Activated T-helper 9 cell treated with anti-CD3 and anti-CD28 coated beads, Interleukin-2, amount 50 U/mL, for 16 hours (primary cell): ENCODE measurements around the gene PCDH1.
"Not testable (repeated sequence)": the region's sequence is repeated elsewhere in the genome, so short reads cannot be mapped to it uniquely, and the experiment has no call there.

Source experiments
- DNase-seq: peaks from one replicate; pipeline ENCODE4 v3.0.0-alpha.2; 2020; ENCODE audit warnings: low read depth

PCDH1 gene

DNA sequence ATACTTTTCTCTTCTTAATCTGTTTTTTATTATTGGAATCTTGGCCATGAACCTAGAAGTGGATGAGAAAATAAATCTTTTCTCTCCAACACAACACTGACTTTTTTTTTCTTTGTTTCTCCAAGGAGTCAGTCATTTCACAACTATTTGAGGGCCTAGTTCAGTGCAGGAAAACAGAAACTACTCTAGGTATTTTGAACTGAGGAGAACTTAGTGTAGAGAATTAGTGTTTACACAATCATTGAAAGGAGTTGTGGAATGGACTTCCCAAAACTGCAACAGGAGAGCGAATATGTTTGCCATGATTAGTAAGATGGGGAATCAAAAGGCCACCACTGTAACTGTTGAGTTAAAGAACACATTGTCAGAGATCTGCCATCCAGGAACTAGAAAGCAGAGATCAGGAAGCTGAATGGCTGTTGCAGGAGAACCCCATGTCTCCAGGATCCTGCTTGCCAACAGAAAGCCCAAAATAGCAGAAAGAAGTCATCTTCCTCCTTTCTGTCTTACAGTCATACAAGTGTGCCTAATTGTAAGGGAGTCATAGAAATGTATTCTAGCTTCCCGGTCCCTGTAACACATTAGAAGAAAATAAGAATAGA, 20.3 kb upstream of the PCDH1 start:
- DNase-seq = no peak

DNA sequence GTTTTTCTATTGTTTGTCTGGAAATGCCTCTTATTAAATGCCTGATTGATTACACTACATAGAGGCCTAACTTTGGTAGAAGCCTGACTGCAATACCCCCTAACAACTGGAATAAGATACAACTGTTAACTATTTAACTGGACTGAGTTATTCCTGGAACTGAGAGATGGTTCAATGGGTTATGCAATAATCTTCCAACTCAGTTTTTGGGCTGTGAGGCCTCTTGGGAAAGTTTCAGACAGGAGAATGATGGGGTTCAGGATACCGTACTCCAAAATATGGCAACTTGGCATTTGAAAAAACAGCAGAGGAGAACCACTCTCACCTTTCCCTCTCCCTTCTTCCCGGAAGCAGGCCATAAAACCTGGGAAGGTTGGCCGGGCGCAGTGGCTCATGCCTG, 19.2 kb upstream of the PCDH1 start:
- no peak for DNase-seq

DNA sequence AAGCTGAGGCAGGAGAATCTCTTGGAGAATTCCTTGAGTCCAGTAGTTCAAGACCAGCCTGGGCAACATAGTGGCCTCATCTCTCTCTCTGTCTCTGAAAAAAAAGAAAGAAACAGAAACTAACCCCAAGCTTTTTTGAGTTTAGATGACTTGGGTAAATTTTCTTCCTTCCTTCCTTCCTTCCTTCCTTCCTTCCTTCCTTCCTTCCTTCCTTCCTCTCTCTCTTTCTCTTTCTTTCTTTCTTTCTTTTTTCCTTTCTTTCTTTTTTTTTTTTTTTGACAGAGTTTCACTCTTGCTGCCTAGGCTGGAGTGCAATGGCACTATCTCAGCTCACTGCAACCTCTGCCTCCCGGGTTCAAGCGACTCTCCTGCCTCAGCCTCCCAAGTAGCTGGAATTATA, 12.2 kb upstream of the PCDH1 start:
- DNase-seq = not testable (repeated sequence)

DNA sequence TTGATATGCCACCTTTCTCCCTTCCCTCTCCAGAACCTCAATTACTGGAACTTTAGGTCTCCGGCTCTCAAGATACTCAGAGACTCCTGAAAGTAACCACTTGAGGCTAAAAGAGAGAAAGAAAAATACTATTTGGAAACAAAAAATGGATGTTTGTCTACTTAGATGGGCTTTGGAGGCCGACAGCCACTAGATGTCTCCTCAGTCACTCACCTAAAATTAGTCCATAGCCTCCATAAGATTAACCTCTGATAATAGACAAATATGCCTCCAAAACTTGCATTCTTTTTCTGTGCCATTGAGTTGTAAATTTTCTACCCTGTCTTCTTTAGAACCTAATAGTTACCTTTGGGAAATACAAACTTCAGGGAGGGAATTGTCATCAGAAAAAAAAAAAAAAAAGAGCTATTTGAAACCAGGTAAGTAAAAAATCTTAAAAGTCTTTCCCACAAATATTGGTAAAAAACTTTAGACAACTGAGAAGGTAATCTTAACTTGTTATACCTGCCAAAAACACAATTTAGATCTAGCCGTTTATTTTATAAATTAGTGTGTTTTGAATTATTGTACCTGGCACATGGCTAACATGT, 11.2 kb upstream of the PCDH1 start:
- no peak for DNase-seq

DNA sequence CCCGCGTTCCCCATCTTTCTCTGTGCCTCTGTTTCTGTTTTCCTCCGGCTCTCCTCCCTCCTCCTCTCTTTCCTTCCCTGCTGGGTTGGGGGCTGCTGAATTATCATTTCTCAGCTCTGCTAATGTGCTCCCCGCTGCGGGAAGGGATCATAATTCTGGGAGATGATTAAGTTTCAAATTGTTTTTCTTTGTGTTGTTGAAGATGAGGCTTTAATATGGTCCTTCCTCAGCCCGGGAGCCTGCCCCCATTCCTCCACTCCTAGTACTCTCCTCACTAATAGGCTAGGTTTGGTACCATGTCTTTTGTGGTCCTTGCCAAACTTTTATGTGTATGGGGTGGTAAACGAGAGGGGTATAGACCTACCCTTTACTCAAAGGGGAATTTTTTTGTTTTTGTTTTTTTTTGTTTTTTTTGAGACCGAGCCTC, 5.7 kb upstream of the PCDH1 start:
- no peak for DNase-seq

DNA sequence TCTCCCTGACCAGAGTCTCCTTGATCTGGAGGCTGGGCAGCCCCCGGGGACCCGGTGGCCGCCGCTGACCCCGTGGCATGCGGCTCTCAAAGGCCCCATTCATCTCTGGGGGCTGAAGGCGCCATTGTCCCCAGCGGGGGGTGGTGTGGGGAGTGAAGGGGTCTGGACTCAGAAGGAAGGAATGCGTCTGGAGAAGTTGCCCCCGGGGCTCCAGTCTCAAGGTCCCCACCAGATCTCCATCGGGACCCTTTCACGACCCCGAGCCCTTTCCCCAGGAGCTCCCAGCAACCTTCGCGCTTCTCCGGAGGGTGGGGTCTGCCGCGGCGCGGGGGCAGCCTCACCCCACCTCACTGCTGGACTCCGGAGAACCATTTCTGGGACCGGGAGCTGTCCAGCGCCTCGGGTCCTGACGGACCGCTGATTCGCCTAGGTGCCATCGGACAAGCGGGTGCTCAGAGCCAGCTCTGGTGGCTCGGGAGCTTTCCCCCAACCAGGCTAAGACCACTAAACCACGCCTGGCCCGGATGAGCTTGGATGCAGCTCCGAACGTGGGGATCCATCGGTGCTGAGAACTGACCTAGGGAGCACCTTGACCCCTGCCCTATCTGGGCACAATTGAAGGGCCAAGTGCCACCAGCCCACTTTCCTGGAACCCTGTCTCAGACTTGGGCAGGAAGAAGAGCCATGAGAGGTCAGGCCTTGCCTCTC, 5.1 kb upstream of the PCDH1 start:
- DNase-seq = no peak

GRCh38 chr5:141882594-141883183, 4.5 kb upstream of the PCDH1 start:
- DNase-seq = no peak

GRCh38 chr5:141881886-141882285, 3.7 kb upstream of the PCDH1 start:
- DNase-seq = no peak

GRCh38 chr5:141880961-141881801, 3.0 kb upstream of the PCDH1 start:
- no peak for DNase-seq

GRCh38 chr5:141879941-141880738, 1.9 kb upstream of the PCDH1 start:
- DNase-seq = no peak

DNA sequence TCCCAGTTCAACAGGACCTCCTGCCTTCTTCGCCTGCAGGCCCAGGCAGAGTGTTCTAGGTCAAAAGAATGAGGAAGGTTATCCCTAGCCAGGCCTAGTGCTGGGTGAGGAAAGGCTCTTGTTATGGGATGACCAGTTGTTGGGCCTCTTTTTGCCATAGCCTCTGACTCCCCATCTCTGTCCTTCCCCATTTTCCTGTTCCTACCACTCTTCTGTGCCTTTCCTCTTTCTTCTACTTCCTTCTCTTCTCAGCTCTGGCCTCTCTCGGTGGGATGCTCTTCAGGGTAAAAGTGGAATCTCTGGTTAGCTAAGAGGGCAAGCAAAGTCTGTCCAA, 1.2 kb upstream of the PCDH1 start:
- no peak for DNase-seq

DNA sequence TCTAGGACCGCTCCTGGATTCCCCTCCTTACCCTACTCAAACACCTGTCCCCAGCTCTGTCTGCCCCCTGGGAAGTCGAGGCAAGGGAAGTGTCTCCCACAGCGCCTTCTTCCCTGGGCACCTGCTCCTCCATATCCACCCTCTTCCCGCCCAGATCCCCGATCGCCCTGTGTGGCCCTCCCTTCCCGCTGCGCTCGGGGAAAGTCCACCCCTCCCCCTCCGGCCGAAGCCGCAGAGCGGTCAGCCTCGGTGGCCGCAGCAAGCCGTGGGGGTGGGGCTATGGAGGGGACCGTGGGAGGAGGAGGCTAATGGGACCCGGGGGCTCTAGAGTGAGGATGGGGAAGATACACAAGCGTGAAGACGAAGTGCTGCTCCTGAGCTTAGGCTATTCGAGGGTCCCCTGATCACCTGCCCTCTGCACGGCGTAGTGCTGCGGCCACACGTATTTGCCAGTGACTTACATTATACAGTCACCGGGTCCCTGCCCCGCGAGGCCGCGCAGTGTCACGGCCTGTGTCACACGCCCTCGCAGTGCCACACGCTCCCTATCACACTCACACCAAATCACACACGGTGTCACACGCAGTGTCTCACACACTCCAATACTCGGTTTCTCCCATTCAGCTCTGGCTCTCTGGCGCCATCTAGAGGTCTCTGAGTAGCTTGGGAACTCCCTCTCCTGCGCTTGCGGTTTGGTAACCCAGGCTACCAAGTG, 658 bp upstream of the PCDH1 start:
- peak; percentile 78 for DNase-seq

- no peak for DNase-seq
Measured at GRCh38 chr5:141877356-141878185, 639 bp downstream of the PCDH1 start.

DNA sequence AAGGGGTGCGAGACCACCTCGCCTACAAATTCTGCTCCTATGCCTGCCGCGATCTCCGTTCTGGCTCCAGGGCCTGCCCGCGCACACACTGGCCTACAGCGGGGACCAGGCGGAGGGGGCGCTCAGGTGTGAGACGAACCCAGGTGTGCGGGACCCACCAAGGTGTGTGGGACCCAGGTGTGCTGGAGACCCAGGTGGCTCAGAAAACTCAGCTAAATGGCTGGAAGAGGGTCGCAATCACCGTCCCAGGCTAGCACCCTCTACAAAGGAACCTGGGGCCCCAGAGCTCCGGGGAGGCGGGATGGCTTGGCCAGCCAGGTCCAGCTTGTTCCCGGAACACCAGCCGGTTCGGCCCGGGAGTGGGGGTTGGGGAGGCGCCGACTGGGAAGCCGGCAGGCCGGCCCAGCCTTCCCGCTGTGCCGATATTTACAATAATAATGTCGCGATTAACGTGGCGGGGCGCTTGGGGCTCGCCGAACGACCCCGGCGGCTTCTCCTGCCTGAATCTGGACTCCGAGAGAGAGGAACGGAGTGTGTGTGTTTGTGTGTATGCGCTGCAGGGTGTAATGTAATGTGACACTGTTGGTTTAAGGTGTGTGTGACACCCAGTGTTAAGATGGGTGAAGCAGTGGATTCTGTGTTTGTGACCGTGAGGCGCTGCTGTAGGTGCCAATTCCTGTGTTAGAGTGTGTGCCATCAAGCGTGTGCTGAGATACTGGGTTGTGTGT, 1.4 kb downstream of the PCDH1 start:
- DNase-seq = no peak

- DNase-seq = no peak
Measured at GRCh38 chr5:141875795-141876627, 2.2 kb downstream of the PCDH1 start.

GRCh38 chr5:141875022-141875740, 3.0 kb downstream of the PCDH1 start:
- no peak for DNase-seq

DNA sequence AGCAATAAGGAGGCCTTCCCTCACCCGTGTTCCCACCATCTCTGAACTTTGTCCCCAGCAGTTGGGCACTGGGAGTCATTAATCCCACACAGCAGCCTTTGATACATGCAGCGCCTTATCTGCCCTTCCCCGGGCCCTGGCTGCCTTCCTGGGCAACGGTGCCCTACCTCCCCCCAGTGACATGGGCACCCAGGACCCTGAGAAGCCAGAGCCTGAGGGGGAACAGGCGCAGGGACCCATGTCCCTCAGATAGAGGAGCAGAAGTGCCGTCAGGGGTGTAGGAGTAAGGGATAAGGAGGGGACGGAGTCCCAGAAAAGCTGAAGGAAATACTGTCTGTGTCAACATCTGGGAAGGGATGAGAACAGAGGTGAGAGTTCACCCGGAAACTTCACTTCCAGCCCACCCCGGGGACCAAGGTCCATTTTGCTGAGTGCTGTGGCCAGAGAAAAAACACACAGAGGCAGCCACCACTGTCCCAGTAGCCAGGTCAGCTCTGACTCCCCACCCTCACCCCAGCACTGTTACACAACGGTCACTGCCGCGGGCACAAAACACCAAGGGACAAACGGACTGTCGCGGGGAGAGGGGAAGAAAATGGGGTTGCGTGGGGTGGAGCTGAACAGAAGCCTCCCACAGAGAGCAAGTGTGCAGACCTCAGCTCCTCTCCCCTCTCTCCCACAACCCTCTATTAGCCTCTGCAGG, 3.8 kb downstream of the PCDH1 start:
- no peak for DNase-seq
